NK-92 (cell line): Measurements from ENCODE around the gene DPM1.
"Not testable (repeated sequence)": the region's sequence is repeated elsewhere in the genome, so short reads cannot be mapped to it uniquely, and the experiment has no call there.

Source experiments
- DNase-seq: peaks from one replicate; lab custom pipeline; 2025; ENCODE audit not compliant: unreplicated experiment; lab: John Stamatoyannopoulos, UW

DPM1 gene

GRCh38 chr20:50980071-50980681 lies 21.8 kb upstream of the DPM1 start:
- no peak for DNase-seq

DNA sequence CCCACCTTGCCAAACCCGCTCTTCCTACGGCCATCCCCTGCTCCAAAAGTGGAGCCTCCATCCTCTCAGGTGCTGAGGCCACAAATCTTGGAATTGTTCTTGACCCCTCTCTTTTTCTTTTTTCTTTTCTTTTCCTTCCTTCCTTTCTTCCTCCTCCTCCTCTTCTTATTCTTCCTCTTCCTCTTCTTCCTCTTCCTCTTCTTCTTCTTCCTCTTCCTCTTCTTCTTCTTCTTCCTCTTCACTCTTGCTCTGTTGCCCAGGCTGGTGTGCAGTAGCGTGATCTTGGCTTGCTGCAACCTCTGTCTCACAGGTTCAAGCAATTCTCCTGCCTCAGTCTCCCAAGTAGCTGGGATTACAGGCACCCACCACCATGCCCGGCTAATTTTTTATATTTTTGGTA lies 20.2 kb upstream of the DPM1 start:
- DNase-seq = not testable (repeated sequence)

DNA sequence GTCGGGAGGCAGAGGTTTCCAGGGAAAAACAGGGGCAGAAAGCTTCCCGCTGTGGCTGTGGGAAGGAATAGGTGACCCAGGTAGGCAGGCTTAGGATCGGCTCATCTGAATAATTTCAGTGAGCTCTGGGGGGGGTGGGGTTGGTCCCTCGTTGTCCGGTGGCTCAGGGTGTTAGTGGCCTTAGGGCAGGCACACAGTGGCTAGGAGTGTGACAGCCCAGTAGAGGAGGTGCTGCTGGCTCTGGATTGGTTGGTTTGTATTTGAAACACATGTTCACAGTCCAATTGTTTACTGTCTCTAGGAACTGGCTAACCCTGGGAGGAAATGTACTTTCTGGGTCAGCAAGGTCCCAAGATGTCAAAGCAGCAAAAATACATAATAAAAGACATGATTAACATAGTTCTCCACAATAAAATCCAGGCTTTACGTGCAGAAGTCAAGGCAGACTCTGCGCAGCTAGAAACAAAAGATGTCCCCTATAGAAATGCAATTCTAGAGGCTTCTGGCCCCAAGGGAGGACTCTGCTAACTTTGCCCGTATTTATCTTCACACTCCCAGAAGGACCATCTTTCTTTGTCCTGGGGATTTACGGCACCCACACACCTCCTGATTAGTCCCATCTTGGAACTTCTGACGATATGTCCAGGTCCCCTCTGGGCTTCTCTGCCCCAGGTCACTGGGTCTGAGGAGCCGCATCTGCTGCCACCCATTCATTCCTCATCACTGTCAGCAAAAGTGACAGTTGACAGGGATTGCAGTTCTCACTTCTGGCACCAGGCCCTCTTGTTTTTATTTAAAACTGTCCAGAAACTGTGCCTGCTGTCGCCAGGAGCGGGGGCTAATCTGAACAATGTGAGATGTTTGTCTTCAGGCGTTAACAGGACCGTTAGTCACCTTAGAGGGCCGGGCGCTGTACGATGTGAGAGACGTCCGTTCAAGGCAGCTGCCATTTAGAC lies 19.0 kb upstream of the DPM1 start:
- no peak for DNase-seq

- DNase-seq = no peak
Measured at GRCh38 chr20:50975701-50976330, 17.5 kb upstream of the DPM1 start.

GRCh38 chr20:50969912-50970311 lies 11.6 kb upstream of the DPM1 start:
- DNase-seq = no peak

GRCh38 chr20:50969435-50969834 lies 11.1 kb upstream of the DPM1 start:
- no peak for DNase-seq

GRCh38 chr20:50968289-50968688 lies 10.0 kb upstream of the DPM1 start:
- no peak for DNase-seq

- no peak for DNase-seq
Measured at GRCh38 chr20:50967586-50967985, 9.3 kb upstream of the DPM1 start.

GRCh38 chr20:50959543-50960126 lies 1.3 kb upstream of the DPM1 start:
- no peak for DNase-seq

GRCh38 chr20:50958615-50959542 lies 547 bp upstream of the DPM1 start, which contains the start of gene MOCS3:
TSS of gene MOCS3 (plus strand) at chr20:50958818. CDS start at chr20:50958843, 25 bp downstream.
- DNase-seq = peak; percentile 38

DNA sequence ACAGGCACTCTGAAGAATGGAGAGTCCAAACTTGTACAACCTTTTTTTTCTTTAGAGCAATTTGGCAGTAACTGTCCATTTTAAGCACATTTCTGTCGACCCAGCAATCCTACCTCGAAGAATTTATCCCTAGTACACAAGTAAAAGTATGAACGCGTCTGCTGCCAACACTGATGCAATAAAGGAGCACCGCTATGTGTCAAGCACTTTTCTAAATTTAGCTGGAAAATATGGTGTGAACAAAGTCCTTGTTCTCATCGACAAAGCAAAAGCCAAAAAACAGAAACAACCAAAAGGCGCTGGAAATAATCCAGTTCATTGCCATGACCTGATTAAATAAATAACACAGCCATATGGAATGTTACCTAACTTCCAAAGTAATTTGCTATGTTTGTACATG lies 1.1 kb downstream of the DPM1 start:
- DNase-seq = no peak

- DNase-seq = no peak
Measured at GRCh38 chr20:50953821-50954220, 4.5 kb downstream of the DPM1 start.

- DNase-seq = no peak
Measured at GRCh38 chr20:50953196-50953595, 5.1 kb downstream of the DPM1 start.

- no peak for DNase-seq
Measured at GRCh38 chr20:50948132-50948785, 10.1 kb downstream of the DPM1 start.

- DNase-seq = no peak
Measured at GRCh38 chr20:50943069-50943468, 15.3 kb downstream of the DPM1 start.

DNA sequence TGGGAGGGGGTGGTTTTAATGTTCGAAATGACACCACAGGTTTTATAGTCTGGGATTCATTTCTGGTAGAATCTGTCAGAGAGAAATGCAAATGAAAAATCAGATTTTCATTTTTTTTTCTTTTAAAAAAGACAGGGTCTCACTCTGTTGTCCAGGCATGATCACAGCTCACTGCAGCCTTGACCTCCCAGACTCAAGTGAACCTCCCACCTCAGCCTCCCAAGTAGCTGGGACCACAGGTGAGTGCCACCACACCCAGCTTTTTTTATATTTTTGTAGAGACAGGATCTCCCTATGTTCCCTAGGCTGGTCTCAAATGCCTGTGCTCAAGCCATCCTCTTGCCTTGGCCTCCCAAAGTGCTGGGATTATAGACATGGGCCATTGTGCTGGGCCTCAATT lies 24.7 kb downstream of the DPM1 start:
- DNase-seq = no peak

DNA sequence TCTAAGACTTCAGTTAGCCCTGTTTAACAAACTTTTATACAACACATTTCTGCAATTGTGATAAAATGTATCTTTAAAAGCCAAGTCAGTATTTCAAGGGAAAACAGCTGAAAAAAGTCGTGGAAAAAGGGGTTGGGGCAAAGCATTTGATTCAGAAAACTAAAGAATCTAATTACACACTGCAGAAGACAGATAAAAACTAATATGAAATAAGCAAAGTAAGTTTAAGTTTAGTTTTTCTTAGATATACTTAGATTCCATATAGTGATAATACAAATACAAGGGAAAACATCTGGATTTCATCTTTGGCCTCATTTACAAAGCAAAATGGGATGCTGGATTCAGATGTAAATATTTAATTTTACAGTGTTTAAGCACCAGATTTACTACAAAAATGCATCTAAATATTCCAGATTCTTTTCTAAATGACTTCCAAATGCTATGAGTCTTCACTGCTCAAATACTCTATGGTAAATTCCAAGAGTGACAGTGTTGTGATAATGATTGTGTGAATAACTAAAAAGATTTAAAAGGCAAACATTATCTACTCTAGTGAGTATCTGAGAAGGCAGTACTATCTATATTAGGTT lies 25.5 kb downstream of the DPM1 start:
- no peak for DNase-seq

- no peak for DNase-seq
Measured at GRCh38 chr20:50932016-50932485, 26.3 kb downstream of the DPM1 start.

GRCh38 chr20:50931306-50932015 lies 26.9 kb downstream of the DPM1 start, which contains the start of gene ADNP:
TSS of gene ADNP (minus strand) at chr20:50931437. CDS start at chr20:50903996, 27,441 bp downstream.
- DNase-seq = peak; percentile 44
